ENCODE data around the gene PXDN.

- TF ChIP-seq CTCF (conservative IDR thresholded peaks at IDR 0.05; ENCODE audit: low read length) (no peak), EZH2phosphoT487 (IDR thresholded peaks at IDR 0.05; ENCODE audit: borderline replicate concordance) (no peak)
These were observed 155.2 kb downstream of the PXDN start for GRCh38 chr2:1588978-1589621.

Measured in Loucy (cell line).